LNCaP clone FGC (cell line): ENCODE measurements around the gene ARHGAP29.

ENCODE experiments used
- DNase-seq: peaks from one replicate; pipeline ENCODE4 v3.0.0-alpha.2; 2011; ENCODE audit warnings: low read depth
- H3K4me3 ChIP-seq: 2 replicates; pipeline ENCODE4 v1.5.1; 2011; ENCODE audit warnings: mild to moderate bottlenecking, low read depth, low read length, control low read depth
- TF ChIP-seq, protein P1 (sequence below): IDR thresholded peaks from 2 replicates; pipeline ENCODE4 v1.5.1; 2012; ENCODE audit warnings: mild to moderate bottlenecking; ENCODE audit not compliant: control insufficient read depth, insufficient read depth; ENCODE audit errors: extremely low read depth

ARHGAP29 gene

GRCh38 chr1:94282143-94282711 is 44.8 kb upstream of the ARHGAP29 start:
- H3K4me3 ChIP-seq: no peak overlapping the region
- no peak for DNase-seq
- TF ChIP-seq, protein P1, sequence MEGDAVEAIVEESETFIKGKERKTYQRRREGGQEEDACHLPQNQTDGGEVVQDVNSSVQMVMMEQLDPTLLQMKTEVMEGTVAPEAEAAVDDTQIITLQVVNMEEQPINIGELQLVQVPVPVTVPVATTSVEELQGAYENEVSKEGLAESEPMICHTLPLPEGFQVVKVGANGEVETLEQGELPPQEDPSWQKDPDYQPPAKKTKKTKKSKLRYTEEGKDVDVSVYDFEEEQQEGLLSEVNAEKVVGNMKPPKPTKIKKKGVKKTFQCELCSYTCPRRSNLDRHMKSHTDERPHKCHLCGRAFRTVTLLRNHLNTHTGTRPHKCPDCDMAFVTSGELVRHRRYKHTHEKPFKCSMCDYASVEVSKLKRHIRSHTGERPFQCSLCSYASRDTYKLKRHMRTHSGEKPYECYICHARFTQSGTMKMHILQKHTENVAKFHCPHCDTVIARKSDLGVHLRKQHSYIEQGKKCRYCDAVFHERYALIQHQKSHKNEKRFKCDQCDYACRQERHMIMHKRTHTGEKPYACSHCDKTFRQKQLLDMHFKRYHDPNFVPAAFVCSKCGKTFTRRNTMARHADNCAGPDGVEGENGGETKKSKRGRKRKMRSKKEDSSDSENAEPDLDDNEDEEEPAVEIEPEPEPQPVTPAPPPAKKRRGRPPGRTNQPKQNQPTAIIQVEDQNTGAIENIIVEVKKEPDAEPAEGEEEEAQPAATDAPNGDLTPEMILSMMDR: no peak

DNA sequence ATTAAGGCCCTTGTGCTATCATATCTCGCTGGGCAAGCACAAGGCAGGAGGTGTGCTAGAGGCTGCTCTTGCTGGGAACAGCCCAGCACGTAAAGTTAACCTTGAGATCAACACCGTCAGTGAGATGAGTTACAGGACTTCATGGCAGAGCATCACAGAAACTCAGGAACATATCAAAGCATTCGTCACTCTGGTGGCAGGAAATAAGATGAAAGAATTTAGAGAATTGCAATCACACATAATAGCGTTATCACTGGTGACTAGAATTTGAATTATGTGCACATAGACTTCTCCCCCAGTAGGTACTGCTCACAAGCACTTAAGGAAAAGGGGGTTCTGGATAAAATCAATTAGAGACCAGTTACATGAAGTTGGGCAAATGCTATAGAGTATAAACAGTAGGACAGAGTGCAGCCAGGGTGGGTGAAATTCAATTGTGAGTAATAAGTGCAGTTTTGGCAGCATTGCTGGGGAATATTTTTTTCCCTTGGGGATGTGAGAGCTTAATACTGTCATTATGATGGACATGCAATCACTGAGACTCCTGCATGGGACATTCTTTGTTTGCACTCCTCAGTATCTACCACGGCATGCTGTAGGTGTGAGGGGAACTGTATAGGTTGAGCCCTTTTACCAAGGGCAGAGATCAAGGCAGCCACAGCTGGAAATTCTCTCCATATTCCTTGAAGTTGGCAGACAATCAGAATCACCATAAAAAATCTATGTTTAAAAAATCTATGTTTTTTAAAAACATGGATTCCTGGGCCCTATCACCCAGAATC is 44.2 kb upstream of the ARHGAP29 start:
- no peak for DNase-seq
- H3K4me3 ChIP-seq: no peak overlapping the region
- TF ChIP-seq, protein P1: no peak

DNA sequence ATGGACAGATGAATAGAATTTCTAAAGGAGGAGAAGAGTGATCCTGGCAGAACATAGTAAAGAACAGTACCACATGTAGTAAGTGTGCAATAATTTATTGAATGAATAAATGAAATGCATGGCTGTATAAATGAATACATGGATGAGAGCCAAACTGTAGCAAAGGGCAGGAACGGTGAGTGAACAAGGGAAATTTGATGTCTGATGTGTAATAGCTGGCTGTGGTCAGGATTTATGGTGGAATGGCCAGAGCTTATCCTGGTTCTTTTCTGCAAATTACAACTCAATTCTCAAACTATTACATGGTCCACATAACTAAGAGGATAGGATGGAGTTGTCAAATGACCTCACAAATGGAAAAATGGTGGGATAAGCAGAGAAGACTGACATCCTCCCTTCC is 43.2 kb upstream of the ARHGAP29 start:
- no peak for DNase-seq
- H3K4me3 ChIP-seq: no peak overlapping the region
- TF ChIP-seq, protein P1: no peak

- TF ChIP-seq, protein P1: no peak
- DNase-seq: no peak
- H3K4me3 ChIP-seq: no peak overlapping the region
These were observed 42.1 kb upstream of the ARHGAP29 start for GRCh38 chr1:94279462-94279861.

GRCh38 chr1:94279038-94279437 is 41.7 kb upstream of the ARHGAP29 start:
- DNase-seq: no peak
- H3K4me3 ChIP-seq: no peak overlapping the region
- TF ChIP-seq, protein P1: no peak

GRCh38 chr1:94276988-94277434 is 39.6 kb upstream of the ARHGAP29 start:
- no peak overlapping the region for H3K4me3 ChIP-seq
- TF ChIP-seq, protein P1: no peak
- no peak for DNase-seq
